GM12878 (cell line): ENCODE measurements around the gene RAET1G. TPM values are rescaled to one million over a fixed set of nuclear protein-coding genes. Genes with fewer than 3 reads are reported as not detected.

Experiments used
- ATAC-seq: fragments of 200-7000 bp; cut with Tn5 transposase; 3 replicates; pipeline ENCODE4 v1.9.1; 2020; ENCODE audit warnings: mild to moderate bottlenecking, moderate library complexity
- BruUV-seq: library from RNA; stranded (reverse); fragments of 400-500 nt; replicated peaks from 2 replicates; lab custom pipeline; 2021; lab: Mats Ljungman, UMichigan
- CTCF ChIA-PET: fragments of 300-600 bp; sonication (Branson Sonifier 250); formaldehyde crosslinking; extraction: SDS; loops from one replicate; lab custom pipeline; 2021; ENCODE audit warnings: inconsistent platforms; lab: Yijun Ruan, JAX
- POLR2A ChIA-PET: fragments of 350-600 bp; formaldehyde crosslinking; extraction: SDS; loops from one replicate; lab custom pipeline; 2021; ENCODE audit warnings: inconsistent platforms; lab: Charles Lee
- RAD21 ChIA-PET: fragments of 300-600 bp; sonication (Branson Sonifier 250); formaldehyde crosslinking; loops from one replicate; lab custom pipeline; 2023; ENCODE audit warnings: antibody characterized with exemption; ENCODE audit not compliant: unreplicated experiment; lab: Charles Lee
- SMC1A ChIA-PET: fragments of 300-600 bp; sonication (Branson Sonifier 250); formaldehyde crosslinking; loops from one replicate; lab custom pipeline; 2023; ENCODE audit not compliant: unreplicated experiment, uncharacterized antibody; lab: Charles Lee
- DNase-seq: peaks from one replicate; pipeline ENCODE4 v3.0.0-alpha.2; 2011; ENCODE audit warnings: low read depth, low spot score
- FAIRE-seq: peaks from 3 replicates; lab custom pipeline; 2011; peaks lifted over from hg19 to GRCh38; lab: Jason Lieb, UNC
- H2AFZ ChIP-seq: 2 replicates; pipeline ENCODE4 v1.6.0; 2011; ENCODE audit warnings: low read depth, low read length, control low read depth; ENCODE audit not compliant: control insufficient read depth
- H3K27ac ChIP-seq: 2 replicates; pipeline ENCODE4 v1.5.1; 2011; ENCODE audit warnings: control low read depth; ENCODE audit not compliant: control insufficient read depth, insufficient read depth
- H3K27me3 ChIP-seq, 2 experiments: replicated peaks in 1 of 2; 2 replicates each; pipeline versions ENCODE4 v1.6.0 to v1.6.1; 2011; ENCODE audit warnings: low read length in 1 of 2; ENCODE audit not compliant: control insufficient read depth in 2 of 2, insufficient read depth in 2 of 2
- H3K36me3 ChIP-seq, 2 experiments: 2 replicates each; pipeline ENCODE4 v1.5.1; 2011; ENCODE audit warnings: low read length in 1 of 2; ENCODE audit not compliant: control insufficient read depth in 2 of 2, insufficient read depth in 2 of 2
- H3K4me1 ChIP-seq: 2 replicates; pipeline ENCODE4 v1.6.1; 2011; ENCODE audit warnings: mild to moderate bottlenecking, low read length, moderate library complexity, mixed read lengths; ENCODE audit not compliant: control insufficient read depth, insufficient read depth
- H3K4me2 ChIP-seq: 2 replicates; pipeline ENCODE4 v1.6.0; 2011; ENCODE audit warnings: control low read depth; ENCODE audit not compliant: control insufficient read depth, insufficient read depth
- H3K4me3 ChIP-seq: fragments of 200-600 bp; sonication (generic); 2 replicates; pipeline ENCODE4 v1.5.1; 2016
- H3K79me2 ChIP-seq: 2 replicates; pipeline ENCODE4 v1.6.0; 2011; ENCODE audit warnings: low read length; ENCODE audit not compliant: control insufficient read depth, insufficient read depth
- H3K9ac ChIP-seq: 2 replicates; pipeline ENCODE4 v1.8.0; 2011; ENCODE audit warnings: low read length, control low read depth, mixed read lengths; ENCODE audit not compliant: control insufficient read depth, insufficient read depth
- H3K9me3 ChIP-seq: replicated peaks from 3 replicates; pipeline ENCODE4 v1.5.1; 2011; ENCODE audit warnings: mild to moderate bottlenecking, low read length; ENCODE audit not compliant: control insufficient read depth, insufficient read depth
- H4K20me1 ChIP-seq: 2 replicates; pipeline ENCODE4 v1.6.0; 2011; ENCODE audit not compliant: control insufficient read depth, insufficient read depth
- BMI1 ChIP-seq: fragments of 450-650 bp; IDR thresholded peaks from 2 replicates; pipeline ENCODE4 v1.6.1; 2016; ENCODE audit warnings: mild to moderate bottlenecking, moderate library complexity, borderline replicate concordance
- HCFC1 ChIP-seq: fragments of 150-350 bp; IDR thresholded peaks from 2 replicates; pipeline ENCODE4 v1.6.1; 2014; ENCODE audit warnings: low read length
- RFX5 ChIP-seq: IDR thresholded peaks from 2 replicates; pipeline ENCODE4 v1.6.1; 2011; ENCODE audit warnings: low read depth, low read length, improper control_type of control experiment
- SRF ChIP-seq, 2 experiments: IDR thresholded peaks; 2 replicates each; pipeline ENCODE4 v1.6.1; 2011; ENCODE audit warnings: low read depth in 2 of 2, low read length in 2 of 2, mild to moderate bottlenecking in 1 of 2, moderate library complexity in 1 of 2
- TAF1 ChIP-seq: IDR thresholded peaks from 2 replicates; pipeline ENCODE4 v1.6.1; 2011; ENCODE audit warnings: mild to moderate bottlenecking, low read depth, low read length, borderline replicate concordance
- YBX1 ChIP-seq: fragments of 450-650 bp; IDR thresholded peaks from 2 replicates; pipeline ENCODE4 v1.6.1; 2016; ENCODE audit warnings: antibody characterized with exemption
- whole genome bisulfite sequencing: methylation state at CpG from one replicate; pipeline ENCODE4 v1.1.6; 2016; ENCODE audit warnings: low lambda C conversion rate; ENCODE audit not compliant: insufficient replicate concordance, insufficient coverage; ENCODE audit errors: missing lambda C conversion rate; 5-methylcytosine and 5-hydroxymethylcytosine counted together
- in situ Hi-C: fragments of 300-500 bp; cut with MboI; formaldehyde crosslinking; loops from 9 replicates; pipeline ENCODE4 v1.14.3; 2018; ENCODE audit warnings: mixed read lengths
- intact Hi-C: fragments of 100-400 bp; cut with micrococcal nuclease; formaldehyde crosslinking; loops from one replicate; pipeline ENCODE4 v1.14.2; 2022; ENCODE audit not compliant: unreplicated experiment
- polyA plus RNA-seq, 11 experiments: library from polyadenylated mRNA; depleted of rRNA in 4 of 11; unstranded in 6 of 11; stranded (reverse) in 5 of 11; fragments of >200 nt; fragmentation: Nextera tagmentation in 4 of 11; fragmentation: Illumina TruSeq in 1 of 11; extraction: Ambion mirVana in 4 of 11; extraction: Trizol in 1 of 11; gene quantifications; 1 replicate in 1 of 11; 2 replicates in 10 of 11; pipeline versions ENCODE4 v1.2.1 to v1.2.3, GENCODE V29; 2011 to 2016; ENCODE audit warnings: inconsistent platforms in 2 of 11, missing spikeins in 2 of 11, low read depth in 1 of 11
- total RNA-seq, 4 experiments: library from RNA; depleted of rRNA in 3 of 4; stranded (reverse); fragments of >200 nt in 3 of 4; fragmentation: Illumina TruSeq in 1 of 4; extraction: Trizol in 1 of 4; gene quantifications; 2 replicates each; pipeline versions ENCODE4 v1.2.1 to v1.2.3, GENCODE V29; 2013 to 2021
- TF ChIP-seq, protein P1 (sequence below): fragments of 450-650 bp; IDR thresholded peaks from 2 replicates; pipeline ENCODE4 v1.6.1; 2016; ENCODE audit warnings: mild to moderate bottlenecking, moderate library complexity, borderline replicate concordance
- TF ChIP-seq, protein P2 (sequence below): fragments of 450-650 bp; IDR thresholded peaks from 2 replicates; pipeline ENCODE4 v1.6.1; 2017; ENCODE audit warnings: mild to moderate bottlenecking, low read depth, inconsistent platforms; ENCODE audit not compliant: poor library complexity, severe bottlenecking
- TF ChIP-seq, protein P3 (sequence below): IDR thresholded peaks from 2 replicates; pipeline ENCODE4 v1.6.1; 2012; ENCODE audit warnings: low read depth, low read length, improper control_type of control experiment

The RAET1G gene
- total and polyA plus RNA-seq, 10 of the 15 experiments (the other 5 are each of a cell fraction or from before 2014, with no cell fraction given) = not detected

DNA sequence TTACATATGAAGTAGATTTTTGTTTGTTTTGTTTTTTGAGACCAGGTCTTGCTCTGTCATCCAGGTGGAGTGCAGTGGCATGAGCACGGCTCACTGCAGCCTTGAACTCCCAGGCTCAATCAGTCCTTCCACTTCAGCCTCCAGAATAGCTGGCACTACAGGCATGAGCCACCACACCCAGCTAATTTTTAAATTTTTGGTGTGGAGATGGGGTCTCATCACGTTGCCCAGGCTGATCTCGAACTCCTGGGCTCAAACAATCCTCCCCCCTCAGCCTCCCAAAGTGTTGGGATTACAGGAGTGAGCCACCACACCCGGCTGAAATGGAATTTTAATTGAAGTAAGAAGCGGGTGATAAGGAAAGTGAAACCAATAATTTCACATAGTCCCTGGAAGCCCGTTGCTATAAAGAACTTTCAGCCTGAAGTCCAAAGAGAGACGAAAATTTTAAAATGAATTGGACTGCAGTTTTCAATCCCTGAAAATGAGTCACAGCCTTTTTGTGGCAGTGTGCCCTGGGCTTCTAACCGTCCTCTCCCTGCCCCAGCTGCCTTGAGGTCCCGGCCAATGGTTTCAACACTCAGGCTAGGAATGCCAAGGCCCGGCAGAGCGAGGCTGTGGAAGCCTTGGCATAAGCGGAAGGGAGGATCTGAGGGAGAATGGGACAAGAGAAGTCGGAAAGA lies 25.8 kb downstream of the RAET1G start:
- ChIA-PET POLR2A (no interaction called here), RAD21 (no interaction called here), CTCF (interaction anchor here (0.7 kb wide), 1 partner anchor 58 kb away, joined by 3 read pairs; no protein-coding TSS in a partner anchor), SMC1A (no interaction called here)
- BruUV-seq = no TSS peak
- no peak overlapping the region for H3K27ac ChIP-seq
- H3K4me2 ChIP-seq = no peak overlapping the region
- TF ChIP-seq TAF1 (no peak), BMI1 (no peak), RFX5 (no peak), SRF (IDR thresholded peaks at IDR 0.05; ENCODE audit: low read depth in 2 of 2, low read length in 2 of 2) (no peak), YBX1 (no peak), HCFC1 (no peak)
- TF ChIP-seq, protein P1, sequence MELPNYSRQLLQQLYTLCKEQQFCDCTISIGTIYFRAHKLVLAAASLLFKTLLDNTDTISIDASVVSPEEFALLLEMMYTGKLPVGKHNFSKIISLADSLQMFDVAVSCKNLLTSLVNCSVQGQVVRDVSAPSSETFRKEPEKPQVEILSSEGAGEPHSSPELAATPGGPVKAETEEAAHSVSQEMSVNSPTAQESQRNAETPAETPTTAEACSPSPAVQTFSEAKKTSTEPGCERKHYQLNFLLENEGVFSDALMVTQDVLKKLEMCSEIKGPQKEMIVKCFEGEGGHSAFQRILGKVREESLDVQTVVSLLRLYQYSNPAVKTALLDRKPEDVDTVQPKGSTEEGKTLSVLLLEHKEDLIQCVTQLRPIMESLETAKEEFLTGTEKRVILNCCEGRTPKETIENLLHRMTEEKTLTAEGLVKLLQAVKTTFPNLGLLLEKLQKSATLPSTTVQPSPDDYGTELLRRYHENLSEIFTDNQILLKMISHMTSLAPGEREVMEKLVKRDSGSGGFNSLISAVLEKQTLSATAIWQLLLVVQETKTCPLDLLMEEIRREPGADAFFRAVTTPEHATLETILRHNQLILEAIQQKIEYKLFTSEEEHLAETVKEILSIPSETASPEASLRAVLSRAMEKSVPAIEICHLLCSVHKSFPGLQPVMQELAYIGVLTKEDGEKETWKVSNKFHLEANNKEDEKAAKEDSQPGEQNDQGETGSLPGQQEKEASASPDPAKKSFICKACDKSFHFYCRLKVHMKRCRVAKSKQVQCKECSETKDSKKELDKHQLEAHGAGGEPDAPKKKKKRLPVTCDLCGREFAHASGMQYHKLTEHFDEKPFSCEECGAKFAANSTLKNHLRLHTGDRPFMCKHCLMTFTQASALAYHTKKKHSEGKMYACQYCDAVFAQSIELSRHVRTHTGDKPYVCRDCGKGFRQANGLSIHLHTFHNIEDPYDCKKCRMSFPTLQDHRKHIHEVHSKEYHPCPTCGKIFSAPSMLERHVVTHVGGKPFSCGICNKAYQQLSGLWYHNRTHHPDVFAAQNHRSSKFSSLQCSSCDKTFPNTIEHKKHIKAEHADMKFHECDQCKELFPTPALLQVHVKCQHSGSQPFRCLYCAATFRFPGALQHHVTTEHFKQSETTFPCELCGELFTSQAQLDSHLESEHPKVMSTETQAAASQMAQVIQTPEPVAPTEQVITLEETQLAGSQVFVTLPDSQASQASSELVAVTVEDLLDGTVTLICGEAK = no peak
- TF ChIP-seq, protein P2, sequence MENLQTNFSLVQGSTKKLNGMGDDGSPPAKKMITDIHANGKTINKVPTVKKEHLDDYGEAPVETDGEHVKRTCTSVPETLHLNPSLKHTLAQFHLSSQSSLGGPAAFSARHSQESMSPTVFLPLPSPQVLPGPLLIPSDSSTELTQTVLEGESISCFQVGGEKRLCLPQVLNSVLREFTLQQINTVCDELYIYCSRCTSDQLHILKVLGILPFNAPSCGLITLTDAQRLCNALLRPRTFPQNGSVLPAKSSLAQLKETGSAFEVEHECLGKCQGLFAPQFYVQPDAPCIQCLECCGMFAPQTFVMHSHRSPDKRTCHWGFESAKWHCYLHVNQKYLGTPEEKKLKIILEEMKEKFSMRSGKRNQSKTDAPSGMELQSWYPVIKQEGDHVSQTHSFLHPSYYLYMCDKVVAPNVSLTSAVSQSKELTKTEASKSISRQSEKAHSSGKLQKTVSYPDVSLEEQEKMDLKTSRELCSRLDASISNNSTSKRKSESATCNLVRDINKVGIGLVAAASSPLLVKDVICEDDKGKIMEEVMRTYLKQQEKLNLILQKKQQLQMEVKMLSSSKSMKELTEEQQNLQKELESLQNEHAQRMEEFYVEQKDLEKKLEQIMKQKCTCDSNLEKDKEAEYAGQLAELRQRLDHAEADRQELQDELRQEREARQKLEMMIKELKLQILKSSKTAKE = no peak
- TF ChIP-seq, protein P3, sequence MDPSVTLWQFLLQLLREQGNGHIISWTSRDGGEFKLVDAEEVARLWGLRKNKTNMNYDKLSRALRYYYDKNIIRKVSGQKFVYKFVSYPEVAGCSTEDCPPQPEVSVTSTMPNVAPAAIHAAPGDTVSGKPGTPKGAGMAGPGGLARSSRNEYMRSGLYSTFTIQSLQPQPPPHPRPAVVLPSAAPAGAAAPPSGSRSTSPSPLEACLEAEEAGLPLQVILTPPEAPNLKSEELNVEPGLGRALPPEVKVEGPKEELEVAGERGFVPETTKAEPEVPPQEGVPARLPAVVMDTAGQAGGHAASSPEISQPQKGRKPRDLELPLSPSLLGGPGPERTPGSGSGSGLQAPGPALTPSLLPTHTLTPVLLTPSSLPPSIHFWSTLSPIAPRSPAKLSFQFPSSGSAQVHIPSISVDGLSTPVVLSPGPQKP = no peak
- peaks cover 0 to 5% of the 10 kb centered on the region in 2 experiments; a peak in 2 of 4 replicates for H3K27me3 ChIP-seq
- H4K20me1 ChIP-seq = no peaks in the 10 kb centered on the region
- no peak overlapping the region for H3K9ac ChIP-seq
- no peaks in the 10 kb centered on the region for H3K4me1 ChIP-seq
- no peak overlapping the region for H2AFZ ChIP-seq
- 17% methylated on average over 13 of the region's 13 CpGs for WGBS
- no peaks in the 10 kb centered on the region for H3K79me2 ChIP-seq
- in situ Hi-C loops (no loop called here), intact Hi-C loops (no loop called here)
- FAIRE-seq = no peak
- no peak for DNase-seq
- no peak overlapping the region for H3K4me3 ChIP-seq
- no peak for ATAC-seq
- no peaks in the 10 kb centered on the region for H3K36me3 ChIP-seq
- no peaks in the 10 kb centered on the region for H3K9me3 ChIP-seq
